GM19452 (cell line): ENCODE results near the gene CDKAL1.
"Not testable (repeated sequence)": the region's sequence is repeated elsewhere in the genome, so short reads cannot be mapped to it uniquely, and the experiment has no call there.

Experiments used
- ATAC-seq: cut with Tn5 transposase; IDR thresholded peaks from one replicate; pipeline ENCODE4 v1.9.1; 2021; ENCODE audit not compliant: unreplicated experiment

The CDKAL1 gene

DNA sequence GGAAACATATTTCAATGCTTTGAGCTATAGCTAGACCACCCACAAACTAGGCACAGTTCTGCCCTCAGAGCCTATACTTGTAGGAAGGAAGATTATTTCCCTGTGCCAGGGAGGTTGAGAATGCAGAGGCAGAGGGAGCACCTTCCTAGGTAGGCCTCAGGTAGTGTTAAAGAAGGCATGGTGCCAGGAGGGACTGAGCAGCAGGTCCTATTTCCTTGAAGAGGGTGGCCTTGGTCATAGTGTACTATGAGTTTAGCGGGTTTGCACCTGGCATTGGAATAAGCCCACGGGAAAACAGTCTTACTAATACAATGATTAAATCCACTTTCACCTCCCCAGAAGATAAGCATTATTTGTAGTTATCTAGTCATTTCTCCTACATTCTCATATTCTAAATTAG lies 375.4 kb downstream of the CDKAL1 start:
- ATAC-seq: no peak

DNA sequence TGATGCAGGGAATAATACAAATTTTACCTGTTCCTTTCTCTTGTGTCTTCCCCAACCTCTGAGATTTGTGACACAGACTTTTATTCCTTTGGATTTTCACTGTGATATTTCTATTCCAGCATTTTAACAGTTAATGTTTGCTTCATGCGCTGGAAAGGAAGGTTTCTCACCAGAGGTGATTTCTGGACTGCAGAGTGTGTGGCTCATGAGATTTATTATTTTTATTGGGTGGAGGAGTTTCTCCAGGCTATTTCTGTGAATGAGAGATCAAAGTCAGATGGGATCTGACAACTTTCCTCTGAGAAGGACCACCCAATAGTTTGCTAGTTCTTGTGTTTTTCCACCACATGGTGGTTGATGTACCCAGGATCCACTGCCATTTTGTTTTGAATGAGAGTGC lies 377.5 kb downstream of the CDKAL1 start:
- ATAC-seq: no peak

GRCh38 chr6:20915156-20915555 lies 380.9 kb downstream of the CDKAL1 start:
- no peak for ATAC-seq

DNA sequence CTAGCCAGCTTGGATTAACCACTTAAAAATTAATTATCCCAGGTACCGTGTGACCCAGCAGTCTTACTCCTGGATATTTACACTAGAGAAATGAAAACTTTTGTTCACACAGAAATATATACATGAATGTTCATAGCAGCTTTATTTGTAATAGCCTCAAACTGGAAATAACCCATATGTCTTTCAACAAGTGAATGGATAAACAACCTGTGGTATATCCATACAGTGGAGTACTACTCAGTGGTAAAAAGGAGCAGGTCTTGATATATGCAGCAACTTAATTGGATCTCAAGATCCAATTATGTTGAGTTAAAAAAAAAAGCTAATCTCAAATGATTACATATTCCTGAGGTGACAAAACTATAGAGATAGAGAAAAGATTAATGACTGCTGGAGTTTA lies 381.4 kb downstream of the CDKAL1 start:
- no peak for ATAC-seq

DNA sequence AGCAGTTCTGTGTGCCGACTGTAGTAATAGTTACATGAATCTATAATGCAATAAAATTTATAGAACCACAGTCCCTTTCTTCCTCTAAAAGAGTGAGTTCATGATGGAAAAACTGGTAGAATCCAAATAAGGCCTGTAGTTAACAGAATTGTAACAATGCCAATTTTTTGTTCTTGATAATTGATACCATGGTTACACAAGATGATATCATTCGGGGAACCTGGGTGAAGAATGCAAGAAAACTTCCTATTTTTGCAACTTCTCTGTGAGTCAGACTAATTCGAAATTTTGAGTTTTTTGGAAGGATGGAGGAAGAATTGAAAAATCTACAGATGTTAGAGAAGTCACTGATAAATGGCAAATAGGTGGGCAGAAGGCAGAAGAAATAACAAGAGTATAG lies 381.8 kb downstream of the CDKAL1 start:
- no peak for ATAC-seq

DNA sequence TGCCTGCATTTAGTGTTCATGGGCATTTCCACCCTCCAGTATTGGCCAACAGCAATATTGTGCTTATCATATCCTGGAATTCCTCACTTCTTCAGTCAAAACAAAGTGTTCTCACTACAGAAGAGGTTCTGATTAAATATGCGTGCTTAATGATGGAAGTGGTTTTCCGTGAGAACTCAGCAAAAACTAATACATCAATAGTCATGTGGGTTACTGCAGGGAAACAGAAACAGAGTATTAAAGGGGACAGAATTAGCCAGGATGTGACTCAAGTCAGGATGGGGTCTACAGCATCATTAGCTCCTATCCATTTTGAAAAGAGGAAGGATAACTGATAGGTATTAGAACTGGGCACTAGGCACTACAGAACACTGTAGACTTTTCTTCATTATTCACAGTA lies 384.6 kb downstream of the CDKAL1 start:
- ATAC-seq: peak; percentile 39

DNA sequence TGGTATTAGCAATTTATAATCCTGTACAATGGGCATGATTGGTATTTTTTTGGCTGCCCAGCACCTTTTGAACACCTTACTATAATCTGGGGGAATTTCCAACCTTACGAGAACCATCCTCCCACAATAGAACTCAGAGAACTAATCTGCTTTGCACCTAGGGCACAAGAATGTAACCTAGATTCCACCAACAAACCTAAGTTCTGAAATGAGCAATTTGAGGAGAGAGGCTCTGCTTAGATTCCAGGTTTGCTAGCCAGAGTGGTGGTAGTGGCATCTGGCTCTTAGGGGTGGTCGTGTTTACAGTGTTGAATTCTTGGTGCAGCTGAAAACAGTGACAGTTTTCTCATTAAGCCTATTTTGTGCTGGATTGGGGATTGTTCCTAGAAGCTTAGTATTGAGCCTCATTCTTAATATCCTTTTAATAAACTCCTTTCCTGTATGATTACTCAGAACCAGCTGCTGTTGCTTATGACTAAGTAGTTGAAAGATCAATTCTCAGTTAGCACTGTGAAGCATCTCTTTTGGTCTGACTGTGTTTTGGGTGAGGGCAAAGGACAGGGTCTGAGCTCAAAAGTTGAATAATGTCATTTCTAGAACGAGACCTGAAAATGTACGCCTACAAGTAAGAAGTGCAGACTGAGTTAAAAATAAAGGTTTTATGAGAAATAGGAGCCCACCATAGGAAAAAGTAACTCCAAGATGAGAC lies 385.6 kb downstream of the CDKAL1 start:
- peak; percentile 83 for ATAC-seq

DNA sequence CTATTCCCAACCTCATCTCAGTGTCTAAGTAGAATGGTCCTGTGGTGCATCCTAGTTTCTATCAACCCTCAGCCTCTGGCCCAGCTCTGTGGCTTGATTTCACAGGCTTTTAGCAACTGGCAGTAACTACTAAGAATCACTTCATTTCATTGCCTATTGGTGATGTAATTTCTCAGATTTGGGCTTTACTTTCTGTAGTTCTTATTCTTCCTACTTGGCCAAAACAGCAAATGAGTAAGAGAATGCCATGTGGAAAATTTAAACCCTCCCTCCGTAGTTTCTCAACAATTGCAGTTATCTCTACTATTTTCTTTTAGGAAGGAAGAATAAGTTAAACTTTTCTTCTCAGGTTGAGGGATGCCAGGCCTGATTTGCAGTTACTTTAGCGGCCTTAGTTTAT lies 387.3 kb downstream of the CDKAL1 start:
- ATAC-seq: no peak

DNA sequence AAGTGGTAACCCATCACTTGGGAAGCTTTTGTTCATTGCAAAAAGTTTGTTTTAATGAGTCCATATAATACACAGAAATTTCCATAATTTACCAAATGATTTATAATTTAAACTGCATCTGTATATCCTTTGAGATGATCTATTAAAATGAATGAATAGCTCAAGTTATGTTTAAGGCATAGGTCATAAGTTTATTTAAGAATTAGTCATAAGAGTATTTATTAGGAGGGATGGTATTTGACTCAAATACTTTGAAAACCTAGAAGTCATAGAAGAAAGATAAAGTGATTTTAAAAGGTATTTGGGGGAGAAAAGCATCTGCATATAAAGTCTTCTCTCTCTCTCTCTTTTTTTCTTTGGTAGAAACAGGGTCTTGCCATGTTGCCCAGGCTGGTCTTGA lies 388.5 kb downstream of the CDKAL1 start:
- ATAC-seq: no peak

GRCh38 chr6:20924094-20924493 lies 389.8 kb downstream of the CDKAL1 start:
- not testable (repeated sequence) for ATAC-seq

GRCh38 chr6:20924911-20925543 lies 390.8 kb downstream of the CDKAL1 start:
- no peak for ATAC-seq

- no peak for ATAC-seq
These were observed 393.0 kb downstream of the CDKAL1 start for GRCh38 chr6:20927130-20927860.

DNA sequence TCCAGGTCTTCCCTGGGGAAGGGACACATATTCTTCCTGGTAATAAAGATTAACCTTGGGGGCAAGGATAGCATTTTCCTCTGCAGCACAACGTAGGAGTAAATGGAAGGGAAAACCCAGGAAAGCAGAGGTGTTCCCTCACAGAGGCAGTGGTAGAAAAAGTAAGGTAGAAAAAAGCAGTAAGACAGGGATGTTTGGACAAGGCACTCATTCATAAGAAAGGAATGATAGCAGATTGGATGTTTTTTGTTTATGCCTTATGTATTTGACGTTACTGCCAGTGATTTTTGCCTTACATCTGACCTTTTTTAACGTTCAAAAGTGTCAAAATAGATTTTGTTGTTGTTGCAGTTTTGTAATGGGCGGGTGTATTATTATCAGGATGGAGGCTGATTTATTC lies 395.0 kb downstream of the CDKAL1 start:
- ATAC-seq: no peak

- ATAC-seq: no peak
These were observed 396.8 kb downstream of the CDKAL1 start for GRCh38 chr6:20931093-20931492.

DNA sequence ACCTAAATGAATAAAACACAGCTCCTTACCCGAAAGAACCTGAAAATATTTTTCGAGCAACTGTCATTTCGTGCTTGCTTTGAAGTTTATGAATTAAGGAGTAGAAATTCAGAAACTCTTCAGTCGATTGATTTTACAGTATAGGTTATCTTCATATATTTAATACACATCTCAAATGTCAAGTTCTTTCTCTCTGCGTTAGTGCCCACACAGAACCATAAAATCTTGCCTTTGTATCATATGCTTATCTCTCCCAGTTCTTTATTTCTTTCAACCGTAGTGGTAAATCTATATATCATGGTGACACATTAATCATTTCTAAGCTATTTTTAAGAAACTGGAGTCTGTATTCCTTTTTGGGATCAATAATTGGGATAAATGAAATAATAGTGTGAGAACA lies 397.5 kb downstream of the CDKAL1 start:
- no peak for ATAC-seq

- no peak for ATAC-seq
These were observed 398.0 kb downstream of the CDKAL1 start for GRCh38 chr6:20932284-20932683.

DNA sequence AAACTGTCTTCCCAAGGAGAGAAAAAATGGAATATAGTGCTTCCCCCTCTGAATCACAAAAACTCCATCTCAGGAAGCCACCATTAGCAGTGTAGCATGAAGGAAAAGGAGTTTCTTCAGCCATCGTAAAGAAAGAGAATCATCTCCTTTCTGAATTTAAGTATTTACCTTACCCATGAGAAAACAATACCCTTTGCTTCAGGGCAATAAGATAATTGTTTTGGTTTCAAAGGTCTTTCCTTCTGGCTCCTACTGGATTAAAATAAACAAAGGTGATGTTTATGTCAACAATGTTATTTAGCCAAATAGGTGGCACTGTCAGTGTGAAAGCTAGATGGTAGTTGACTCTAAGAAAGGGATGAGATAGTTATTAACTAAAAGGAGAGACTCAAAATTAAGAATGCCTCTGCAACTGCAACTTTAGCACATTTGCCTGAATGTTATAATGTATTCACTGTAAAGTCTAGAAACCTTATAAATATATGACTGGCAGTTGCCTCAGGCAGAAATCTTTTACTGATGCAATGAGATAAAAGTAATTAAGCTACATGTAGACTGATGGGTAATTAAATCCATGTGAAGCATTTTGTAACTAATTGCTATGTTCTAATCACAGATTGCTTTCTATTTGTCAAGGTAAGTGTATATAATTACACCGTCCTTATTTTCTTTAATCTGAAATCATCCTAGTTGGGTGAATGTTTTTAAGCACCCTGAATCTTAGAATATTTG lies 399.0 kb downstream of the CDKAL1 start:
- ATAC-seq: no peak

DNA sequence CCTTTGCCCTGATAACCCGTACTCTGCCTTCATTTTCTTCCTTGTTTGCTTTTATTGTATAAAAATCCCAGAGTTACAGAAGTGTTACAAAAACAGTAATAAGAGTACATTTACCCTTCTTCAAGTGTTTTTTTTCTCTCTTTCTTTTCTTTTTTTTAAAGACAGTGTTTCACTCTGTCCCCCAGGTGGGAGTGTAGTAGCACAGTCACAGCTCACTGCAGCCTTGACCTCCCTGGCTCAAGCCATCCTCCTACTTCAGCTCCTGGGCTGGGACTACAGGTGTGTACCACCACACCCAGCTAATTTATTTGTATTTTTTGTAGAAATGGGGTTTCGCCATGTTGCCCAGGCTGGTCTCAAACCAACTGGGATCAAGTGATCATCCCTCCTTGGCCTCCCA lies 402.7 kb downstream of the CDKAL1 start:
- ATAC-seq: no peak

DNA sequence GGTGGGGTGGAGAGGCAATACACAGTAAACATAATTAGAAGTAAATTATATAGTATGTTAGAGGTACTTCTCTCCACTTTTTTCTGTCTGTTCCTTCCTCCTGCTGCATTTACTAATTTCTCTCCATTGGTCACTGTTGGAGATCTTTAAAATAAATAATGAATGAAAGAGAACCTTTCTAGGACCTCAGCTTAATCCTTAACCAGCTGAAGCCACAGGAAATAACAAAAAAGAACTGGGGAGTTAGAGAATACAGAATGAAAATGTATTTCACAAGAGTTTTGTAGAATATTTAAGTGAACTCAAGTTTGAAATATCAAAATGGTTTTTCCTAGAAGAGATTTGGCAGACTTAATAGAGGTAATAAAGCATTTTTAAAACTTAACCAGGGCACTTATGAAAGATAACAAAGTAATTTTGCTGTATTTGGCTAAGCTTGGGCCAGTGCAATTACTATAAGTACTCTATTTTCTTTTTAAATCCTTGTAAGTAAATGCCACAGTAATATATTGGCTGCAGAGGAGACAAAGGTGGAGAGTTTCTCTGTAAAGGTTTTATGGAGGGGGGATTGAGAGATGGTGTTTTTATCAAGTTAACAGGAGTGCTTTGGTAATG lies 405.0 kb downstream of the CDKAL1 start:
- no peak for ATAC-seq

GRCh38 chr6:20943040-20943627 lies 408.9 kb downstream of the CDKAL1 start:
- no peak for ATAC-seq

GRCh38 chr6:20943922-20944321 lies 409.7 kb downstream of the CDKAL1 start:
- no peak for ATAC-seq
